ENCODE results near the gene NRCAM. TPM values are rescaled to one million over a fixed set of nuclear protein-coding genes. Genes with fewer than 3 reads are reported as not detected.

The NRCAM gene
- total RNA-seq, 1 donor from 2014 or later: not detected

DNA sequence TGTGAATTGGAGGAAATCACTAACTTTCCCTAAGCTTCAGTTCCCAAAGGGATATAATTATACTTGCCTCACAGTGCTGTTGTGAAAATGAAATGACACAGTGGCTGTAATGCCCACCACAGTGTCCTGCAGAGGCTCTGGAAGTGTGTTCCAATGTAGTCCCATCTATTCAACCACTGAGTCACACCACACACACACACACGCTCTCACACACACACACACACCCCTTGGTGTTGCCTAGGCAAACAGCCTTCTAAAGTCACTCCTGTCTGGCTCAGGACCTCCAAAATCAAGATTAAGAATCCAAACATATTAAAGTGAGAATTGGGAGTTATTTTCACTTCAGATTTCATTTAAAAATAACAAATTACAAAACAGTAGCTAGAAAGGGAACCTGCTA is 73.3 kb downstream of the NRCAM start:
- H3K4me3 Mint-ChIP-seq: no peak overlapping the region
- DNase-seq: no peak
- no peaks in the 10 kb centered on the region for H3K4me1 Mint-ChIP-seq
- H3K36me3 Mint-ChIP-seq (ENCODE audit: low read depth): no peaks in the 10 kb centered on the region
- no peaks in the 10 kb centered on the region for H3K9me3 Mint-ChIP-seq
- H3K27me3 Mint-ChIP-seq: peaks cover 2% of the 10 kb centered on the region
- intact Hi-C loops (cut with micrococcal nuclease): no loop called here
- H3K27ac Mint-ChIP-seq: no peak overlapping the region

- H3K36me3 Mint-ChIP-seq (ENCODE audit: low read depth): no peaks in the 10 kb centered on the region
- no peak overlapping the region for H3K4me3 Mint-ChIP-seq
- no peak overlapping the region for H3K27ac Mint-ChIP-seq
- peaks cover 2% of the 10 kb centered on the region for H3K27me3 Mint-ChIP-seq
- DNase-seq: no peak
- H3K4me1 Mint-ChIP-seq: no peaks in the 10 kb centered on the region
- no peaks in the 10 kb centered on the region for H3K9me3 Mint-ChIP-seq
- intact Hi-C loops (cut with micrococcal nuclease): no loop called here
Measured at GRCh38 chr7:108380517-108380916, 75.7 kb downstream of the NRCAM start.

DNA sequence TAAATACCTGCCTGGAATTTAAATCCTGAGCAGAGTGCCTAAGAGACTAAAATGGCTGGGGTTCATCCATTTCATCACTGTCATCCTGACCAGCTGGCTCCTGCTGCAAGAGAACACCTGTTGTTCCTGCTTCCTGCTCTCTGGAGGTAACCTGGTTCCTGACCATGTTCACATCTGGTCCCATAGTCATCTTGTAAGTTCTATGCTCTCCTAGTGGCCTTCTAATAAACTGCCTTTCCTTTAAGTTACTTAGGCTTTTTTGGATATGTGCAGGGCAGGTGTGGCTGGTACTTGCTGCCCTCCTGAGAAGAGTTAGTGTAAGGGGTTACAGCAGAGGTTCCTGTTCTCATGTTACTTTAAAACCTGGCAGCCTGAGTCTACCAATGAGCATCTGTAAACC is 80.0 kb downstream of the NRCAM start:
- H3K27me3 Mint-ChIP-seq: peaks cover 4% of the 10 kb centered on the region
- intact Hi-C loops (cut with micrococcal nuclease): no loop called here
- H3K4me3 Mint-ChIP-seq: no peak overlapping the region
- DNase-seq: no peak
- no peaks in the 10 kb centered on the region for H3K4me1 Mint-ChIP-seq
- H3K36me3 Mint-ChIP-seq (ENCODE audit: low read depth): no peaks in the 10 kb centered on the region
- no peaks in the 10 kb centered on the region for H3K9me3 Mint-ChIP-seq
- no peak overlapping the region for H3K27ac Mint-ChIP-seq

DNA sequence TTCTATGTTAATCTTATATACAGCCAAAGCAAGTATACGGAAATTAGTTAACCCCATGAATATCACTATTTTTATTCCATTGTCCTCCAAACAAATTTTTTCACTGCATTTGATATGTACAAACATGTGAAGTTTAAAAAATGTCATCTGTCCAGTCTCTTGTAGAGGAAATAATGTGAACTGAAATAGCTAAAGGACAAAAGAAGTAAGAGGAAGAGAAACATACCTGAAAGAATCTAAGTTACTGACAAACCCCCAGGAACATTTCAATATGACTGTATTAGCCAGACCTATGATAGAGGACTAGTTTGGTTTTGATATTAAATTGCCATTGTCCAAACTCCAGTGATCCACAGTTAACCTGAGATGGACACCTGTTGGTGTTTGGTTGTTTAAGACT is 80.6 kb downstream of the NRCAM start:
- DNase-seq: no peak
- H3K4me3 Mint-ChIP-seq: no peak overlapping the region
- no peak overlapping the region for H3K27ac Mint-ChIP-seq
- H3K27me3 Mint-ChIP-seq: peaks cover 4% of the 10 kb centered on the region
- H3K36me3 Mint-ChIP-seq (ENCODE audit: low read depth): no peaks in the 10 kb centered on the region
- no peaks in the 10 kb centered on the region for H3K9me3 Mint-ChIP-seq
- H3K4me1 Mint-ChIP-seq: no peaks in the 10 kb centered on the region
- intact Hi-C loops (cut with micrococcal nuclease): no loop called here

DNA sequence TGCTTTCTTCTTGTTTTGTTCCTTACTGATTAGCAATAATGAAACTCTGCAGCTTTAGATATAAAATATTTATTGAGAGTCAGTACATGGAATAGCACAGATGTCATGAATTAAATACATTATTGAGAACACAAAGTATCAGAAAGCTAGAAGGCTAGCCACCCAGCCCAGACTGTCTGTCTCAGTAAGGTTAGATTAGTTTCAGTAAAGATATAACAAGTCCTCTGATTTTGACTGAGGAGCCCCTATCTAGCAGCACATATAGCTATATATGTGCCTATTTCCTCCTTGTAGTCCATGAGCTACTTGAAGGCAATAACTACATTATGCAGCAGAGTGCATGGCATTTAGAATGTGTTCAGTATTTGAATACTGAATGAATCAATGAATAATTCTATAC is 81.3 kb downstream of the NRCAM start:
- Mint-ChIP-seq H3K4me1 (no peaks in the 10 kb centered on the region), H3K27me3 (peaks cover 4% of the 10 kb centered on the region), H3K9me3 (no peaks in the 10 kb centered on the region), H3K4me3 (no peak overlapping the region), H3K36me3 (ENCODE audit: low read depth) (no peaks in the 10 kb centered on the region), H3K27ac (no peak overlapping the region)
- DNase-seq: no peak
- intact Hi-C loops (cut with micrococcal nuclease): no loop called here

DNA sequence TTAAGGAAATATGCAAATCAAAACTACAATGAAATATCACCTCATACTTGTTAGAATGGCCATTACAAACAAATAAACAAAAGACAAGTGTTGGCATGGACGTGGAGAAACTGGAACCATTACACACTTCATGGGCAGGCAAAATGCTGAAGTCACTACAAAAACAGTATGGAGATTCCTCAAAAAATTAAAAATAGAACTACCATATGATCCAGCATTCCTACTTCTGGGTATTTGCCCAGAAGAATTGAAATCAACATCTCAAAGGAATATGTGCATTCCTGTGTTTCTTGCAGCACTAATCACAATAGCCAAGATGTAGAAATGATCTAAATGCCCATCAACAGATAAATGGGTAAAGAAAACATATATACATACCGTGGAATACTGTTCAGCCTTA is 83.6 kb downstream of the NRCAM start:
- Mint-ChIP-seq H3K27me3 (peaks cover 5% of the 10 kb centered on the region), H3K27ac (no peak overlapping the region), H3K4me1 (no peaks in the 10 kb centered on the region), H3K9me3 (no peaks in the 10 kb centered on the region), H3K4me3 (no peak overlapping the region), H3K36me3 (ENCODE audit: low read depth) (no peaks in the 10 kb centered on the region)
- intact Hi-C loops (cut with micrococcal nuclease): no loop called here
- no peak for DNase-seq

DNA sequence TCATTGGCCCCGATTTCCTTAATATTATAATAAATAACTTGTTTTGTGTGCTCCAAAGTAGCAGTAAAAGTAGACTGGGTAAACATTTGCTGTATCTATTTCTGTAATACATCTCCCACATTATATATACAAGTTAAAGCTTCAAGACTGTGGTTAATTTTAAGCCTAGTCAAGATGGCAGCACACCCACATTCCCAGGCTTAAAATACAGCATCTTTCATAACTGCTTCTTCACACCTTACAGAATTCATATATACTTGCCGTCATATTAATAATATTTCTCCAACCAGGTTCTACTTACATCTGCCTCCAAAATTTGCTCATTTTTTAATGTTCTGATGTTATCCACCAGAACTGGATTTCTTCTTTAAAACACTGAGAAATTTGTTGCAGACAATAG is 85.6 kb downstream of the NRCAM start:
- no peak for DNase-seq
- Mint-ChIP-seq H3K36me3 (ENCODE audit: low read depth) (no peaks in the 10 kb centered on the region), H3K27ac (no peak overlapping the region), H3K4me1 (no peaks in the 10 kb centered on the region), H3K9me3 (no peaks in the 10 kb centered on the region), H3K4me3 (no peak overlapping the region), H3K27me3 (peaks cover 5% of the 10 kb centered on the region)
- intact Hi-C loops (cut with micrococcal nuclease): no loop called here

- intact Hi-C loops (cut with micrococcal nuclease): no loop called here
- no peaks in the 10 kb centered on the region for H3K9me3 Mint-ChIP-seq
- peaks cover 5% of the 10 kb centered on the region for H3K27me3 Mint-ChIP-seq
Measured at GRCh38 chr7:108368466-108368865, 87.8 kb downstream of the NRCAM start.

DNA sequence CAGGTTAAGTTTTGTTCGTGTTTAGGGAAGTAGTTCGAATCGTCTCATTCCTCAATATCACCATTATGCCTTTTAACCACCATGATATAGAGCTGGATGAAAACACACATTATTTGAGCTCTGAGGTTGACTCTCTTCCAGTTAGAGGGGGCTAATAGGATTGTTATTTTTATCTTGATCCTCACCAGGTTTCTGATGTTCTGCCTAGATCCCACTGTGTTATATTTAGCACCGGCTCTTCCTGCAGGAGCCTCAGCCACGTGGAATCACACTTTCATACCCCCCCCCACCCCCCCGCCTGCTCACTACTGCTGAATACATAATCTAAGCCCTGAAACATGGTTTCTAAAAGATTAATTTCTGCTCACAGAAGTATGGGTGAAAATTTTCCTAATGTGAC is 88.3 kb downstream of the NRCAM start:
- Mint-ChIP-seq H3K27me3 (peaks cover 5% of the 10 kb centered on the region), H3K9me3 (no peaks in the 10 kb centered on the region), H3K27ac (no peak overlapping the region), H3K36me3 (ENCODE audit: low read depth) (no peaks in the 10 kb centered on the region), H3K4me3 (no peak overlapping the region), H3K4me1 (no peaks in the 10 kb centered on the region)
- intact Hi-C loops (cut with micrococcal nuclease): no loop called here
- DNase-seq: no peak

More at GRCh38 chr7:108368466-108368865, 87.8 kb downstream of the NRCAM start:
- H3K36me3 Mint-ChIP-seq (ENCODE audit: low read depth): no peaks in the 10 kb centered on the region
- H3K27ac Mint-ChIP-seq: no peak overlapping the region
- no peaks in the 10 kb centered on the region for H3K4me1 Mint-ChIP-seq
- H3K4me3 Mint-ChIP-seq: no peak overlapping the region
- no peak for DNase-seq

GRCh38 chr7:108367314-108367713 is 88.9 kb downstream of the NRCAM start:
- no peaks in the 10 kb centered on the region for H3K9me3 Mint-ChIP-seq
- no peaks in the 10 kb centered on the region for H3K4me1 Mint-ChIP-seq
- intact Hi-C loops (cut with micrococcal nuclease): no loop called here
- no peak overlapping the region for H3K4me3 Mint-ChIP-seq
- H3K27me3 Mint-ChIP-seq: peaks cover 5% of the 10 kb centered on the region
- no peaks in the 10 kb centered on the region for H3K36me3 Mint-ChIP-seq (ENCODE audit: low read depth)
- H3K27ac Mint-ChIP-seq: no peak overlapping the region
- no peak for DNase-seq

- DNase-seq: no peak
- H3K4me3 Mint-ChIP-seq: no peak overlapping the region
- no peaks in the 10 kb centered on the region for H3K4me1 Mint-ChIP-seq
- H3K36me3 Mint-ChIP-seq (ENCODE audit: low read depth): no peaks in the 10 kb centered on the region
- intact Hi-C loops (cut with micrococcal nuclease): no loop called here
- peaks cover 5% of the 10 kb centered on the region for H3K27me3 Mint-ChIP-seq
- H3K27ac Mint-ChIP-seq: no peak overlapping the region
- no peaks in the 10 kb centered on the region for H3K9me3 Mint-ChIP-seq
Measured at GRCh38 chr7:108363659-108364058, 92.6 kb downstream of the NRCAM start.

GRCh38 chr7:108360058-108360800 is 96.0 kb downstream of the NRCAM start:
- no peak for DNase-seq
- no peaks in the 10 kb centered on the region for H3K4me1 Mint-ChIP-seq
- no peaks in the 10 kb centered on the region for H3K36me3 Mint-ChIP-seq (ENCODE audit: low read depth)

GRCh38 chr7:108358553-108358952 is 97.7 kb downstream of the NRCAM start:
- H3K4me3 Mint-ChIP-seq: no peak overlapping the region

More at GRCh38 chr7:108360058-108360800, 96.0 kb downstream of the NRCAM start:
- Mint-ChIP-seq H3K9me3 (no peaks in the 10 kb centered on the region), H3K27ac (no peak overlapping the region), H3K27me3 (peaks cover 3% of the 10 kb centered on the region), H3K4me3 (no peak overlapping the region)
- intact Hi-C loops (cut with micrococcal nuclease): no loop called here

GRCh38 chr7:108351729-108352131 is 104.5 kb downstream of the NRCAM start:
- Mint-ChIP-seq H3K9me3 (no peaks in the 10 kb centered on the region), H3K27ac (no peak overlapping the region), H3K36me3 (ENCODE audit: low read depth) (no peaks in the 10 kb centered on the region), H3K4me1 (no peaks in the 10 kb centered on the region), H3K27me3 (no peaks in the 10 kb centered on the region), H3K4me3 (no peak overlapping the region)
- intact Hi-C loops (cut with micrococcal nuclease): no loop called here
- no peak for DNase-seq

More at GRCh38 chr7:108358553-108358952, 97.7 kb downstream of the NRCAM start:
- no peak overlapping the region for H3K27ac Mint-ChIP-seq
- H3K9me3 Mint-ChIP-seq: no peaks in the 10 kb centered on the region
- intact Hi-C loops (cut with micrococcal nuclease): no loop called here
- H3K27me3 Mint-ChIP-seq: peaks cover 3% of the 10 kb centered on the region
- H3K36me3 Mint-ChIP-seq (ENCODE audit: low read depth): no peaks in the 10 kb centered on the region
- DNase-seq: no peak
- no peaks in the 10 kb centered on the region for H3K4me1 Mint-ChIP-seq

- no peak for DNase-seq
- H3K27me3 Mint-ChIP-seq: no peaks in the 10 kb centered on the region
- intact Hi-C loops (cut with micrococcal nuclease): no loop called here
- H3K27ac Mint-ChIP-seq: no peak overlapping the region
- H3K4me1 Mint-ChIP-seq: no peaks in the 10 kb centered on the region
- H3K9me3 Mint-ChIP-seq: no peaks in the 10 kb centered on the region
- no peaks in the 10 kb centered on the region for H3K36me3 Mint-ChIP-seq (ENCODE audit: low read depth)
- H3K4me3 Mint-ChIP-seq: no peak overlapping the region
Measured at GRCh38 chr7:108348913-108349312, 107.3 kb downstream of the NRCAM start.

Data from activated CD4-positive, alpha-beta T cell treated with anti-CD3 and anti-CD28 coated beads, Interleukin-2, amount 10 ng/mL, durations not matched to agents 24 days and 14 days (primary cell).